ENCODE data around the gene ATP5F1A. TPM values are rescaled to one million over a fixed set of nuclear protein-coding genes. Genes with fewer than 3 reads are reported as not detected.

The ATP5F1A gene
- total and polyA plus RNA-seq, 2 donors (not counting 3 experiments of a cell fraction or from before 2014, with no cell fraction given) = 405 to 585 TPM

- intact Hi-C loops (cut with micrococcal nuclease) = loop anchor here (5.0 kb wide), 1 partner anchor 149 kb away; no protein-coding TSS in a partner anchor
- no TSS peak for BruUV-seq (replicated peaks)
- peak overlapping the region; percentile 17 for H3K9ac ChIP-seq (replicated peaks; ENCODE audit: extremely low read depth, insufficient read depth, low read length)
- ChIA-PET CTCF (interaction anchor here (0.8 to 3.8 kb wide), 4 partner anchors 134 to 407 kb away, joined by 3 to 148 read pairs (median 13); no protein-coding TSS in a partner anchor), POLR2A (no interaction called here)
- H3K4me3 ChIP-seq (replicated peaks in 1 of 3; ENCODE audit: insufficient read depth in 1 of 3, low read depth in 1 of 3, low read length in 3 of 3) = peak overlapping the region; percentile 51 to 56 (median 51)
- FAIRE-seq (no peak), DNase-seq (ENCODE audit: low read depth, low spot score) (no peak)
- peak overlapping the region; percentile 88 for H2AFZ ChIP-seq (ENCODE audit: low read depth, low read length)
- no peak overlapping the region for H3K27ac ChIP-seq (ENCODE audit: insufficient read depth, low read depth, low read length)
- TF ChIP-seq MAX (IDR thresholded peaks at IDR 0.05; ENCODE audit: insufficient read depth, insufficient read length) = no peak
- no peak for TF ChIP-seq POLR2AphosphoS5 (IDR thresholded peaks at IDR 0.05; ENCODE audit: insufficient read depth, low read depth, low read length)
- TF ChIP-seq EZH2 (IDR thresholded peaks at IDR 0.05; ENCODE audit: borderline replicate concordance, low read depth, low read length, severe bottlenecking) = no peak
- no peak for TF ChIP-seq CTCF (IDR thresholded peaks at IDR 0.05; ENCODE audit: extremely low read depth in 1 of 2, insufficient read depth in 1 of 2, low read depth in 1 of 2, low read length in 2 of 2)
- no peak for TF ChIP-seq FOS (IDR thresholded peaks at IDR 0.05; ENCODE audit: borderline replicate concordance, insufficient read depth, low read length)
- TF ChIP-seq GATA2 (IDR thresholded peaks at IDR 0.05; ENCODE audit: insufficient read depth, insufficient read length, low read depth, low read length) = no peak
- TF ChIP-seq POLR2A (IDR thresholded peaks at IDR 0.05; ENCODE audit: low read depth, low read length) = no peak
- no peak for TF ChIP-seq MYC (IDR thresholded peaks at IDR 0.05; ENCODE audit: low read depth, low read length)
- TF ChIP-seq JUN (IDR thresholded peaks at IDR 0.05; ENCODE audit: borderline replicate concordance, insufficient read depth, insufficient read length, low read depth) = no peak
- peaks cover 9% of the 10 kb centered on the region for H3K4me1 ChIP-seq (ENCODE audit: control insufficient read depth, extremely low read depth, insufficient read depth, low read length)
- H3K4me2 ChIP-seq (ENCODE audit: insufficient read depth, low read length) = peak overlapping the region; percentile 65
- dilution Hi-C loops (cut with MboI; ENCODE audit: extremely low pct_ligation_motif_present, low sequenced_read_pairs) = no loop called here
- no peaks in the 10 kb centered on the region for H4K20me1 ChIP-seq (replicated peaks; ENCODE audit: control insufficient read depth, extremely low read depth, insufficient read depth, low read length)
- H3K36me3 ChIP-seq (ENCODE audit: control insufficient read depth in 2 of 2, extremely low read depth in 1 of 2, insufficient read depth in 2 of 2, low read length in 2 of 2) = no peaks in the 10 kb centered on the region
- H3K9me1 ChIP-seq (replicated peaks; ENCODE audit: control insufficient read depth, extremely low read depth, insufficient read depth, low read length) = no peaks in the 10 kb centered on the region
- no peaks in the 10 kb centered on the region for H3K9me3 ChIP-seq (replicated peaks; ENCODE audit: control insufficient read depth, insufficient read depth, low read length)
- no peaks in the 10 kb centered on the region for H3K79me2 ChIP-seq (ENCODE audit: control insufficient read depth, insufficient read depth, low read length)
- no peaks in the 10 kb centered on the region for H3K27me3 ChIP-seq (ENCODE audit: control insufficient read depth in 2 of 2, insufficient read depth in 2 of 2, low read length in 2 of 2)
Measured at GRCh38 chr18:46070815-46071652, 27.1 kb downstream of the ATP5F1A start.
